HFFc6 (cell line): ENCODE results near the gene CASP3. TPM values are rescaled to one million over a fixed set of nuclear protein-coding genes. Genes with fewer than 3 reads are reported as not detected.

Experiments used
- DNase-seq: peaks from one replicate; pipeline ENCODE4 v3.0.0-alpha.2; 2018
- H3K27ac Mint-ChIP-seq: 2 replicates; pipeline ENCODE4 v1.8.0; 2020; ENCODE audit warnings: mild to moderate bottlenecking, mixed read lengths
- H3K27me3 Mint-ChIP-seq: 2 replicates; pipeline ENCODE4 v1.8.0; 2021; ENCODE audit warnings: mild to moderate bottlenecking, moderate library complexity, mixed read lengths; ENCODE audit not compliant: insufficient read depth
- H3K36me3 Mint-ChIP-seq: 2 replicates; pipeline ENCODE4 v1.8.0; 2021; ENCODE audit warnings: low read depth, mixed read lengths
- H3K4me1 Mint-ChIP-seq: 2 replicates; pipeline ENCODE4 v1.8.0; 2020; ENCODE audit warnings: low read depth, mixed read lengths
- H3K4me3 Mint-ChIP-seq: 2 replicates; pipeline ENCODE4 v1.8.0; 2020; ENCODE audit warnings: mild to moderate bottlenecking, moderate library complexity, mixed read lengths
- H3K9me3 Mint-ChIP-seq: 2 replicates; pipeline ENCODE4 v1.8.0; 2020; ENCODE audit warnings: mild to moderate bottlenecking, mixed read lengths
- total RNA-seq, 6 experiments: library from RNA; stranded (reverse); fragmentation: NEBNext Ultra II Directional; extraction: Animal tissue kit (Norgen Biotek cat#: 25700); gene quantifications; 2 replicates in 1 of 6; 3 replicates in 5 of 6; pipeline ENCODE4 v1.2.3, GENCODE V29; 2021
- TF ChIP-seq, protein P1 (sequence below): fragments of 200-600 bp; sonication (generic); IDR thresholded peaks from 2 replicates; pipeline ENCODE4 v1.5.0; 2021; ENCODE audit warnings: antibody characterized with exemption, mild to moderate bottlenecking

The CASP3 gene
- total RNA-seq, 6 experiments from 2014 or later = 25.8 to 31.6 (median 26.5) TPM

DNA sequence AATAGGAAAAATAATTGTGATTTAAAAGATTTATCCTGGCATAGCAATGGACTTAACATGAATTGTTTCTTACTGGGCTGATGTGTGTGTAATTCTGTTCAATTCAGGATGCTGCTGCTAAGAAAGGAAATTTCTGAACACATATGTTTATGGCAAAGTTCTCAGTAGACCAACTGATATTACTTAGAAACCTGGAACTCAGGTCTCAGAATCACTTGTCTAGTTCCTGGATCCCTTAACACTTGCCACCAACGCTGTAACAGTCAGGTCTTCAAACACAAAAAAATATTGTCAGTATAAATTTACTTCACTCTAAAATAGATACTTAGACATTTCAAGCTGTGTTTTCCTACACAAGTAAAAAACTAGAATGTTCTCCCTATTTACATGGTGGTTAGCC is 5.5 kb downstream of the CASP3 start:
- peaks cover 33% of the 10 kb centered on the region for H3K36me3 Mint-ChIP-seq
- peaks cover 48% of the 10 kb centered on the region for H3K4me1 Mint-ChIP-seq
- no peaks in the 10 kb centered on the region for H3K9me3 Mint-ChIP-seq
- peaks cover 2% of the 10 kb centered on the region for H3K27me3 Mint-ChIP-seq
- no peak overlapping the region for H3K4me3 Mint-ChIP-seq
- DNase-seq = no peak
- peak overlapping the region; percentile 8; the same call in 1 of the 2 replicates for H3K27ac Mint-ChIP-seq
- TF ChIP-seq, protein P1, sequence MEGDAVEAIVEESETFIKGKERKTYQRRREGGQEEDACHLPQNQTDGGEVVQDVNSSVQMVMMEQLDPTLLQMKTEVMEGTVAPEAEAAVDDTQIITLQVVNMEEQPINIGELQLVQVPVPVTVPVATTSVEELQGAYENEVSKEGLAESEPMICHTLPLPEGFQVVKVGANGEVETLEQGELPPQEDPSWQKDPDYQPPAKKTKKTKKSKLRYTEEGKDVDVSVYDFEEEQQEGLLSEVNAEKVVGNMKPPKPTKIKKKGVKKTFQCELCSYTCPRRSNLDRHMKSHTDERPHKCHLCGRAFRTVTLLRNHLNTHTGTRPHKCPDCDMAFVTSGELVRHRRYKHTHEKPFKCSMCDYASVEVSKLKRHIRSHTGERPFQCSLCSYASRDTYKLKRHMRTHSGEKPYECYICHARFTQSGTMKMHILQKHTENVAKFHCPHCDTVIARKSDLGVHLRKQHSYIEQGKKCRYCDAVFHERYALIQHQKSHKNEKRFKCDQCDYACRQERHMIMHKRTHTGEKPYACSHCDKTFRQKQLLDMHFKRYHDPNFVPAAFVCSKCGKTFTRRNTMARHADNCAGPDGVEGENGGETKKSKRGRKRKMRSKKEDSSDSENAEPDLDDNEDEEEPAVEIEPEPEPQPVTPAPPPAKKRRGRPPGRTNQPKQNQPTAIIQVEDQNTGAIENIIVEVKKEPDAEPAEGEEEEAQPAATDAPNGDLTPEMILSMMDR = no peak

- TF ChIP-seq, protein P1 = no peak
- Mint-ChIP-seq H3K27me3 (no peaks in the 10 kb centered on the region), H3K36me3 (peaks cover 27% of the 10 kb centered on the region), H3K9me3 (no peaks in the 10 kb centered on the region), H3K27ac (no peak overlapping the region), H3K4me1 (peaks cover 31% of the 10 kb centered on the region), H3K4me3 (no peak overlapping the region)
- no peak for DNase-seq
Measured at GRCh38 chr4:184641451-184641850, 7.8 kb downstream of the CASP3 start.

GRCh38 chr4:184641022-184641421 is 8.2 kb downstream of the CASP3 start:
- no peaks in the 10 kb centered on the region for H3K27me3 Mint-ChIP-seq
- no peak for DNase-seq
- H3K27ac Mint-ChIP-seq = no peak overlapping the region
- H3K4me1 Mint-ChIP-seq = peaks cover 27% of the 10 kb centered on the region
- no peaks in the 10 kb centered on the region for H3K9me3 Mint-ChIP-seq
- TF ChIP-seq, protein P1 = no peak
- no peak overlapping the region for H3K4me3 Mint-ChIP-seq
- H3K36me3 Mint-ChIP-seq = peaks cover 27% of the 10 kb centered on the region

DNA sequence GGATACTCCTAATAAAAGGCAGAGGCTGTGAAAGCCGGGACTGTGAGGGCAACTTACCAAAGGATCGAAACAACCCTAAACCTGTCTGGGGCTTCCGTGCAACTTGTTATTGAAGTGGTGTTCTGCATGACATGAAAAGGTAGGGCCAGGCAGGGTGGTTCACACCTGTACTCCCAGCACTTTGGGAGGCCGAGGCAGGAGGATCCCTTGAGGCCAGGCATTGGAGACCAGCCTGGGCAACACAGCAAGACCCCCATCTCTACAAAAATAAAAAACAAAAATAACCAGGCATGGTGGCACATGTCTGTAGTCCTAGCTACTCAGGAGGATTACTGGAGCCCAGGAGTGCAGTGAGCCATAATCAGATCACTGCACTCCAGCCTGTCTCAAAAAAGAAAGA is 12.3 kb downstream of the CASP3 start:
- H3K36me3 Mint-ChIP-seq = peaks cover 44% of the 10 kb centered on the region
- no peak for DNase-seq
- H3K4me3 Mint-ChIP-seq = no peak overlapping the region
- no peaks in the 10 kb centered on the region for H3K27me3 Mint-ChIP-seq
- TF ChIP-seq, protein P1 = no peak
- H3K4me1 Mint-ChIP-seq = peaks cover 4% of the 10 kb centered on the region; the same call in 1 of the 2 replicates
- H3K9me3 Mint-ChIP-seq = no peaks in the 10 kb centered on the region
- H3K27ac Mint-ChIP-seq = no peak overlapping the region

DNA sequence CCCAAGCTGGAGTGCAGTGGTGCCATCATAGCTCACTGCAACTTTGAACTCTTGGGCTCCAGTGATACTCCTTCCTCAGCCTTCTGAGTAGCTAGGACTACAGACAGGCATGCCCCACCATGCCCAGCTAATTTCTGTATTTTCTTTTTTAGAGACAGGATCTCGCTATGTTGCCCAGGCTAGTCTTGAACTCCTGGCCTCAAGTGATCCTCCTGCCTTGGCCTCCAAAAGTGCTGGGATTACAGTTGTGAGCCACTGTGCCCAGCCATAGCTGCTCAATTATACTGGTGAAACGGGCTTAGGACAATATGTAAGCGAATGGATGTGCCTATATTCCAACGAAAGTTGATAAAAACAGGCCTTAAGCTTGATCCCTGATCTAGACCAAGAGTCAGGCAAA is 13.1 kb downstream of the CASP3 start:
- no peak overlapping the region for H3K4me3 Mint-ChIP-seq
- no peaks in the 10 kb centered on the region for H3K9me3 Mint-ChIP-seq
- H3K4me1 Mint-ChIP-seq = no peaks in the 10 kb centered on the region; the same call in 1 of the 2 replicates
- TF ChIP-seq, protein P1 = no peak
- DNase-seq = no peak
- H3K36me3 Mint-ChIP-seq = peaks cover 44% of the 10 kb centered on the region
- H3K27me3 Mint-ChIP-seq = no peaks in the 10 kb centered on the region
- H3K27ac Mint-ChIP-seq = no peak overlapping the region

GRCh38 chr4:184635381-184635780 is 13.9 kb downstream of the CASP3 start:
- no peak overlapping the region for H3K27ac Mint-ChIP-seq
- H3K27me3 Mint-ChIP-seq = no peaks in the 10 kb centered on the region
- H3K4me1 Mint-ChIP-seq = no peaks in the 10 kb centered on the region; the same call in 1 of the 2 replicates
- H3K4me3 Mint-ChIP-seq = no peak overlapping the region
- peaks cover 44% of the 10 kb centered on the region for H3K36me3 Mint-ChIP-seq
- DNase-seq = no peak
- H3K9me3 Mint-ChIP-seq = no peaks in the 10 kb centered on the region
- TF ChIP-seq, protein P1 = no peak
